Spleen (tissue), 11 donors: ENCODE measurements around the gene CACNG5. TPM values are rescaled to one million over a fixed set of nuclear protein-coding genes. Genes with fewer than 3 reads are reported as not detected.

ENCODE experiments used
- DNase-seq: peaks from one replicate; pipeline ENCODE4 v3.0.0-alpha.2; 2020
- H3K27ac ChIP-seq, 8 donors: fragments of 200-600 bp; sonication (generic) in 7 of 8; 1 replicate in 4 of 8; 2 replicates in 4 of 8; pipeline versions ENCODE4 v1.5.0 to v1.8.0; 2016 to 2021; ENCODE audit warnings: inconsistent platforms in 4 of 8, mild to moderate bottlenecking in 4 of 8, moderate library complexity in 1 of 8
- H3K27me3 ChIP-seq, 7 donors: fragments of 200-600 bp; sonication (generic) in 6 of 7; replicated peaks in 1 of 7; 1 replicate in 4 of 7; 2 replicates in 3 of 7; pipeline versions ENCODE4 v1.5.0 to v1.8.0; 2016 to 2021; ENCODE audit warnings: inconsistent platforms in 3 of 7, mild to moderate bottlenecking in 1 of 7
- H3K36me3 ChIP-seq, 6 donors: fragments of 200-600 bp; sonication (generic) in 5 of 6; 1 replicate in 4 of 6; 2 replicates in 2 of 6; pipeline versions ENCODE4 v1.5.0 to v1.8.0; 2016 to 2021; ENCODE audit warnings: inconsistent platforms in 2 of 6
- H3K4me1 ChIP-seq, 6 donors: fragments of 200-600 bp; sonication (generic) in 5 of 6; 1 replicate in 3 of 6; 2 replicates in 3 of 6; pipeline versions ENCODE4 v1.5.0 to v1.8.0; 2016 to 2021; ENCODE audit warnings: inconsistent platforms in 3 of 6
- H3K4me3 ChIP-seq, 8 donors: fragments of 200-600 bp; sonication (generic) in 7 of 8; 1 replicate in 4 of 8; 2 replicates in 4 of 8; pipeline versions ENCODE4 v1.5.0 to v1.8.0; 2016 to 2021; ENCODE audit warnings: inconsistent platforms in 4 of 8, mild to moderate bottlenecking in 4 of 8, moderate library complexity in 2 of 8
- H3K9me3 ChIP-seq, 8 donors: fragments of 200-600 bp; sonication (generic) in 7 of 8; 1 replicate in 4 of 8; 2 replicates in 4 of 8; pipeline versions ENCODE4 v1.5.0 to v1.8.0; 2016 to 2021; ENCODE audit warnings: inconsistent platforms in 4 of 8
- CTCF ChIP-seq, 11 experiments: fragments of 200-600 bp in 7 of 11; fragments of 450-650 bp in 4 of 11; sonication (generic) in 4 of 11; IDR thresholded peaks in 8 of 11; conservative IDR thresholded peaks in 3 of 11; 1 replicate in 7 of 11; 2 replicates in 4 of 11; pipeline versions ENCODE4 v1.4.0 to v1.8.0; 2016 to 2021; ENCODE audit warnings: antibody characterized with exemption in 11 of 11, inconsistent platforms in 4 of 11, mild to moderate bottlenecking in 1 of 11
- POLR2A ChIP-seq, 3 donors: fragments of 450-650 bp; IDR thresholded peaks; one replicate each; pipeline ENCODE4 v1.5.1; 2017; ENCODE audit warnings: antibody characterized with exemption in 3 of 3, mild to moderate bottlenecking in 1 of 3
- POLR2AphosphoS5 ChIP-seq, 3 donors: sonication (generic); formaldehyde crosslinking; IDR thresholded peaks; one replicate each; pipeline ENCODE4 v1.5.1; 2017; ENCODE audit warnings: antibody characterized with exemption in 3 of 3
- whole genome bisulfite sequencing, 5 donors: extraction: QIAGEN DNeasy Blood & Tissue Kit in 3 of 5; methylation state at CpG; one replicate each; pipeline versions ENCODE4 v1.1.5 to v1.1.7; 2013 to 2018; 5-methylcytosine and 5-hydroxymethylcytosine counted together
- intact Hi-C: fragments of 100-400 bp; cut with DNase I; formaldehyde crosslinking; loops from one replicate; pipeline ENCODE4 v1.15.0; 2023; ENCODE audit warnings: low total_unique reads
- polyA plus RNA-seq, 3 donors: library from polyadenylated mRNA; stranded (reverse); fragments of 200-250 nt; gene quantifications; one replicate each; pipeline ENCODE4 v1.2.1, GENCODE V29; 2013
- total RNA-seq, 7 donors: library from RNA; depleted of rRNA in 3 of 7; stranded (reverse); fragments of >200 nt in 3 of 7; fragmentation: NEBNext Ultra II Directional in 4 of 7; extraction: Animal tissue kit (Norgen Biotek cat#: 25700) in 4 of 7; gene quantifications; one replicate each; pipeline versions ENCODE4 v1.1.0 to v1.2.1, GENCODE V29; 2016 to 2021
- donor health status: healthy with polysubstance abuse.
- donor health status: DM: no; HTN: no; CAD: no; lungs with moderate emphysema.
- donor health status: DM: no; HTN: no; CAD: no.
- donor health status: Bipolar disorder and iron deficiency.
- donor health status: healthy.
- donor health status: DM: no; HTN: no; CAD: no.
- donor health status: DM: yes; HTN: yes; CAD: no.

CACNG5 gene
- total and polyA plus RNA-seq, 10 donors, result 0.13 to 0.79 (median 0.54) TPM; not detected in 5

DNA sequence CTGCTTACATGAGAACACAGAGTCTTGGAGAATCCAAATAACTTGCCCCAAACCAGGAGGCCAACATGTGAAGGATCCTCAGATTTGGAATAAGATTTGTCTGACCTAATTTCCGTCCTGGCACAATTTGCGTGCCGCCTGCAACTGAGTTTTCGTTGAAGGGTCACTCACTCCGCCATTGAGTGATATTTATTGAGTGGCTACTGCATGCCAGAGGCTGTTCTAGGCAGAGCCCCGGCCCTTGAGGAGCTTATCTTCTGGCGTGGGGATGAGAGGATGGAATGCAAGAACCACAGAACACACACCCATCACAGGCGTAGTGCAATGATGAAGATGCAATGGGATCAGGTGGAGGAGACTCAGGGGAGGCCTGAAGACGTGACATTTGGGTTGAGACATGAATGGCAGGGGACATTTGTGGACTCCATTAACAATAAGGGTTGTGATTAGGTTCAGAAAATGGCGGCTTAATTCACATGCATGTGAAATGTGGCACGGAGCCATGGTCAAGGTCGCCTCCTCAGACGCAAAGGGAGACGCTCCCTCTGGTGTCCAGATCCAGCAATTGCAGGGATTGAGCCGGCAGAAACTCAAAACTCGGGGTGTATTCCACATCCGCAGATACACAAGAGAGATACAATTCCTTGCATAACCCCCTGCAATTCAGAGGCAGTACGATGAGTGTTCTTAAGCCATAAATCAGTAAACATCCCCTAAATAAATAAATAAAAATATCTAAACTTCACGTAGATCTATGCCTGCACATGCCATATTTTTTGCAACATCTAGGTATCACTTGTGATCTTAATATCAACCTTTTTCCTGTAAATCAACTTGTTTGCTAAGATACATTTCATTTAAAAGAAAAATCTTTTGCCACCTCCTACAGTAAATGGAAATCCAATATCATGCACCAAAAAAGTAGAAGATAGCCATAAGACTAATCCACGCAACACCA is 71.7 kb downstream of the CACNG5 start:
- TF ChIP-seq CTCF (IDR thresholded peaks at IDR 0.05 in 8 of 11, conservative IDR thresholded peaks at IDR 0.05 in 3 of 11), result peak; percentile 37 to 88 (median 82)
- no peak for TF ChIP-seq POLR2A (IDR thresholded peaks at IDR 0.05)
- peak in 1 of 3 donors; percentile 61 for TF ChIP-seq POLR2AphosphoS5 (IDR thresholded peaks at IDR 0.05)
- intact Hi-C loops, result loop anchor here (5.0 kb wide), 1 partner anchor 189 kb away; no protein-coding TSS in a partner anchor
- Histone ChIP-seq H3K4me1 (peaks cover 0 to 6% (median 0%) of the 10 kb centered on the region in 6 donors), H3K27me3 (no peaks in the 10 kb centered on the region), H3K36me3 (no peaks in the 10 kb centered on the region), H3K4me3 (no peak overlapping the region), H3K9me3 (no peaks in the 10 kb centered on the region), H3K27ac (no peak overlapping the region)
- 49 to 53% (median 52%) methylated on average over 20 of the region's 20 CpGs for WGBS, 5 donors
- peak; percentile 83 for DNase-seq

DNA sequence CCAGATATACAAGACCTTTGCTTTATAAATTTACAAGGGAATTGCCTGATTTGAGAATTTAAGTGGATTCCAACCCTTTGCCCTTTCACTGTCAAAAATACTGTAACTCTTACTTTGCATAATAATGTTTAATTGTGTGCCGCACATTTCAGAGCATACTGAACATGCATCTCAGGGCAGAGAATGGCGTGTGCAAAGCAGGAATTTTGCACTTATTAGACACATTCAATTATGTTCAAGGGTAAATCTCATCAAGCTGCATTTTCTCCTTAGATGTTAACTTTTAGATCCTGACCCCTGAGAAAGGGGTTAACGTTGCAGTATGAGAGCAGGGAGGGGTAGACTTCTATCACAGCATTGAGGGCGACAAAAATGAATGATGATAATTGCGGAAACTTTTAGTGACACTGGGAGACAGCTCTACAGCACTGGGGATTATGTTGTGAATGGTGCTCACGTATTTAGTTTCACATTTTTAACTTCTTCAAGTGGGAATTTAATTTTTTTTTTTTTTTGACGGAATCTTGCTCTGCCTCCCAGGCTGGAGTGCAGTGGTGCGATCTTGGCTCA is 75.0 kb downstream of the CACNG5 start:
- Histone ChIP-seq H3K27me3 (peaks cover 0 to 12% (median 0%) of the 10 kb centered on the region in 7 donors), H3K9me3 (no peaks in the 10 kb centered on the region), H3K36me3 (no peaks in the 10 kb centered on the region), H3K4me1 (peaks cover 0 to 6% (median 0%) of the 10 kb centered on the region in 6 donors), H3K4me3 (no peak overlapping the region), H3K27ac (no peak overlapping the region)
- no peak for TF ChIP-seq CTCF (IDR thresholded peaks at IDR 0.05 in 8 of 11, conservative IDR thresholded peaks at IDR 0.05 in 3 of 11)
- TF ChIP-seq POLR2A (IDR thresholded peaks at IDR 0.05), result no peak
- no peak for TF ChIP-seq POLR2AphosphoS5 (IDR thresholded peaks at IDR 0.05)
- WGBS, 5 donors, result 63 to 87% (median 78%) methylated on average over 8 of the region's 8 CpGs
- DNase-seq, result no peak
- intact Hi-C loops, result loop anchor here (5.0 kb wide), 1 partner anchor 193 kb away; no protein-coding TSS in a partner anchor

DNA sequence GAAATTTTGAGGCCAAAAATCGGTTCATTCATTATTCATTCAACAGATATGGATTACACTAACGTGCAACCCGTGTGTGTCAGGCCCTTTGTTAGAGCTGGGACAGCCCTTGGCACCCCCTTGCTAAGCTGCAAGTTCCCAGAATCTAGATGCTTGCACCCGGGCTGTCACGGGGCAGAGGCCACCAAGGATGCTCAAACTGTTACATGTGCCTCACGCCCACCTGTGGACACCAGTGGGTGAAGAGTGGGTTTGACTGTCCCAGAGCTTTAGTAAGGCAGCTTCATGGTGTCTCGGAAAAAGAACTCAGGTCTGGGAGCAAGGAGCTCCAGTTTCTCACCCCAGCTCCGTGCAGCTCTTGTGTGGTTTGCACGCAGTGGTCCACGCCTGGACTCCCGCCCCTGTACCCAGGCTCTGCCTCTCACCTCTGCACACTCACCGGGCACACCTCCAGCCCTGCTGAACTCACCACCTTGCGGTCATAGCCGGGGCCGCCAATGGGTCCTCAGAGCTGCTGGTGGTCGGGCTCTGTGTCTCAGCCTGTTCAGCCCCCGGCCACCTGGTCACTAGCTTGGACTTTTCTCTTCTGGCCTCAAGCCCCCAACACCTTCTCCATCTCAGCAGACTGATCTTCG is 75.9 kb downstream of the CACNG5 start:
- Histone ChIP-seq H3K9me3 (no peaks in the 10 kb centered on the region), H3K4me1 (peaks cover 0 to 6% (median 0%) of the 10 kb centered on the region in 6 donors), H3K36me3 (no peaks in the 10 kb centered on the region), H3K27me3 (peaks cover 0 to 19% (median 0%) of the 10 kb centered on the region in 7 donors), H3K4me3 (no peak overlapping the region), H3K27ac (no peak overlapping the region)
- DNase-seq, result peak; percentile 67
- 78 to 92% (median 86%) methylated on average over 17 to 18 of the region's 18 CpGs for WGBS, 5 donors
- TF ChIP-seq CTCF (IDR thresholded peaks at IDR 0.05 in 8 of 11, conservative IDR thresholded peaks at IDR 0.05 in 3 of 11) (no peak), POLR2A (IDR thresholded peaks at IDR 0.05) (no peak), POLR2AphosphoS5 (IDR thresholded peaks at IDR 0.05) (no peak)
- intact Hi-C loops, result no loop called here
